Ectodermal cell (in vitro differentiated cells): ENCODE data around the gene PRG2.
"Not testable (repeated sequence)": the region's sequence is repeated elsewhere in the genome, so short reads cannot be mapped to it uniquely, and the experiment has no call there.

Experiments used
- H3K27ac ChIP-seq: 2 replicates; pipeline ENCODE4 v1.7.0; 2013; ENCODE audit warnings: mild to moderate bottlenecking, low read depth, low read length; ENCODE audit not compliant: insufficient read depth, poor library complexity, severe bottlenecking
- H3K27me3 ChIP-seq: 2 replicates; pipeline ENCODE4 v1.7.0; 2013; ENCODE audit warnings: mild to moderate bottlenecking, low read length; ENCODE audit not compliant: insufficient read depth, control insufficient read depth, poor library complexity, severe bottlenecking
- H3K36me3 ChIP-seq: one replicate; pipeline ENCODE4 v1.7.0; 2013; ENCODE audit warnings: low read length; ENCODE audit not compliant: control insufficient read depth, insufficient read depth
- H3K4me1 ChIP-seq: one replicate; pipeline ENCODE4 v1.7.0; 2013; ENCODE audit warnings: low read length; ENCODE audit not compliant: control insufficient read depth, insufficient read depth
- H3K4me3 ChIP-seq: 2 replicates; pipeline ENCODE4 v1.7.0; 2013; ENCODE audit warnings: low read depth, low read length, control low read depth; ENCODE audit not compliant: insufficient read depth
- H3K9me3 ChIP-seq: 2 replicates; pipeline ENCODE4 v1.7.0; 2013; ENCODE audit warnings: mild to moderate bottlenecking, low read length, moderate library complexity; ENCODE audit not compliant: control insufficient read depth
- WGBS, 2 experiments: methylation state at CpG; one replicate each; pipeline ENCODE4 v1.1.7; 2013; ENCODE audit warnings: missing lambda C conversion rate in 2 of 2; 5-methylcytosine and 5-hydroxymethylcytosine counted together

The PRG2 gene

GRCh38 chr11:57370251-57370650 is 20.2 kb downstream of the PRG2 start:
- no peak overlapping the region for H3K27ac ChIP-seq
- WGBS, 2 experiments = 91 to 95% methylated on average over 6 to 7 of the region's 7 CpGs
- H3K36me3 ChIP-seq = no peaks in the 10 kb centered on the region
- H3K9me3 ChIP-seq = no peaks in the 10 kb centered on the region
- H3K4me3 ChIP-seq = no peak overlapping the region
- no peaks in the 10 kb centered on the region for H3K27me3 ChIP-seq
- peaks cover 8% of the 10 kb centered on the region for H3K4me1 ChIP-seq

GRCh38 chr11:57368845-57369232 is 21.6 kb downstream of the PRG2 start:
- Histone ChIP-seq H3K9me3 (no peaks in the 10 kb centered on the region), H3K4me3 (no peak overlapping the region), H3K27ac (no peak overlapping the region), H3K4me1 (peaks cover 11% of the 10 kb centered on the region), H3K36me3 (no peaks in the 10 kb centered on the region), H3K27me3 (no peaks in the 10 kb centered on the region)
- WGBS, 2 experiments = 83 to 88% methylated on average over 5 of the region's 5 CpGs

- Histone ChIP-seq H3K27me3 (no peaks in the 10 kb centered on the region), H3K4me3 (no peak overlapping the region), H3K36me3 (no peaks in the 10 kb centered on the region), H3K27ac (no peak overlapping the region), H3K9me3 (no peaks in the 10 kb centered on the region), H3K4me1 (peaks cover 11% of the 10 kb centered on the region)
- WGBS, 2 experiments = 84 to 87% methylated on average over 19 of the region's 19 CpGs
Measured at GRCh38 chr11:57368106-57368844, 22.2 kb downstream of the PRG2 start.

GRCh38 chr11:57364851-57365660 is 25.4 kb downstream of the PRG2 start:
- 51 to 60% methylated on average over 9 of the region's 9 CpGs for WGBS, 2 experiments

GRCh38 chr11:57363131-57364080 is 27.0 kb downstream of the PRG2 start:
- H3K4me1 ChIP-seq = peaks cover 19% of the 10 kb centered on the region
- H3K27ac ChIP-seq = no peak overlapping the region
- H3K9me3 ChIP-seq = no peaks in the 10 kb centered on the region
- no peaks in the 10 kb centered on the region for H3K36me3 ChIP-seq
- WGBS, 2 experiments = 82 to 85% methylated on average over 5 to 7 of the region's 7 CpGs
- H3K27me3 ChIP-seq = no peaks in the 10 kb centered on the region
- no peak overlapping the region for H3K4me3 ChIP-seq

More at GRCh38 chr11:57364851-57365660, 25.4 kb downstream of the PRG2 start:
- peaks cover 14% of the 10 kb centered on the region for H3K4me1 ChIP-seq
- H3K36me3 ChIP-seq = no peaks in the 10 kb centered on the region
- no peak overlapping the region for H3K4me3 ChIP-seq
- no peaks in the 10 kb centered on the region for H3K9me3 ChIP-seq
- no peak overlapping the region for H3K27ac ChIP-seq
- H3K27me3 ChIP-seq = no peaks in the 10 kb centered on the region

- no peak overlapping the region for H3K27ac ChIP-seq
- no peak overlapping the region for H3K4me3 ChIP-seq
- 94 to 96% methylated on average over 2 to 3 of the region's 3 CpGs for WGBS, 2 experiments
Measured at GRCh38 chr11:57361926-57362325, 28.5 kb downstream of the PRG2 start.

GRCh38 chr11:57361420-57361819 is 29.0 kb downstream of the PRG2 start:
- not testable (repeated sequence) for H3K27ac ChIP-seq, H3K36me3 ChIP-seq, H3K27me3 ChIP-seq, H3K9me3 ChIP-seq, H3K4me3 ChIP-seq
- peaks cover 19% of the 10 kb centered on the region for H3K4me1 ChIP-seq

More at GRCh38 chr11:57361926-57362325, 28.5 kb downstream of the PRG2 start:
- H3K36me3 ChIP-seq = no peaks in the 10 kb centered on the region
- no peaks in the 10 kb centered on the region for H3K27me3 ChIP-seq
- H3K4me1 ChIP-seq = peaks cover 19% of the 10 kb centered on the region
- H3K9me3 ChIP-seq = no peaks in the 10 kb centered on the region

- H3K36me3 ChIP-seq = no peaks in the 10 kb centered on the region
- no peaks in the 10 kb centered on the region for H3K27me3 ChIP-seq
- 93 to 95% methylated on average over 8 of the region's 8 CpGs for WGBS, 2 experiments
Measured at GRCh38 chr11:57360991-57361390, 29.5 kb downstream of the PRG2 start.

GRCh38 chr11:57359896-57360690 is 30.4 kb downstream of the PRG2 start:
- H3K36me3 ChIP-seq = no peaks in the 10 kb centered on the region
- 76 to 80% methylated on average over 9 of the region's 9 CpGs for WGBS, 2 experiments
- H3K9me3 ChIP-seq = no peaks in the 10 kb centered on the region
- peaks cover 10% of the 10 kb centered on the region for H3K4me1 ChIP-seq
- no peak overlapping the region for H3K27ac ChIP-seq
- no peak overlapping the region for H3K4me3 ChIP-seq
- H3K27me3 ChIP-seq = no peaks in the 10 kb centered on the region

More at GRCh38 chr11:57360991-57361390, 29.5 kb downstream of the PRG2 start:
- Histone ChIP-seq H3K4me1 (peaks cover 15% of the 10 kb centered on the region), H3K27ac (no peak overlapping the region), H3K9me3 (no peaks in the 10 kb centered on the region), H3K4me3 (no peak overlapping the region)
